GM12872 (cell line): Measurements from ENCODE around the gene TIGD4.
A peak's percentile ranks its signal among the peaks of the same experiment; 100 is the strongest.

Source experiments
- TF ChIP-seq, protein P1 (sequence below): IDR thresholded peaks from 3 replicates; pipeline ENCODE4 v1.5.1; 2011; ENCODE audit warnings: low read depth, mild to moderate bottlenecking, low read length, moderate library complexity; ENCODE audit not compliant: insufficient read depth

Gene TIGD4

DNA sequence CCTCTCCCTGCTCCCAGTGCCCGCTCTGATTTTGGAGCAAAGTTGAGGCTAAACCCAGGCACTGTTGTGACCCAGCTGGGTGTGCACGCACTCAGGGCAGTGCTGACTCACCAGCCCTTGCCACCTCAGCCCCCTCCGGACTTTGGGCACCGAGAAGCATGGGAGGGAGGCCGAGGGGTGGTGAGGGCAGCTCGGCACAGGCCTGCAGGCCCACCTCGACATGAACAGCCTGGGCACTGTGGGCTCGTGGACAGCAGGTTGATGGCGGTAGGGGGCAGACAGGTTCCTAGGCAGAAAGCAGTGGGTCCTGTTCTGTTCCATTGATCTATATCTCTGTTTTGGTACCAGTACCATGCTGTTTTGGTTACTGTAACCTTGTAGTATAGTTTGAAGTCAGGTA is 30.9 kb downstream of the TIGD4 start:
- TF ChIP-seq, protein P1, sequence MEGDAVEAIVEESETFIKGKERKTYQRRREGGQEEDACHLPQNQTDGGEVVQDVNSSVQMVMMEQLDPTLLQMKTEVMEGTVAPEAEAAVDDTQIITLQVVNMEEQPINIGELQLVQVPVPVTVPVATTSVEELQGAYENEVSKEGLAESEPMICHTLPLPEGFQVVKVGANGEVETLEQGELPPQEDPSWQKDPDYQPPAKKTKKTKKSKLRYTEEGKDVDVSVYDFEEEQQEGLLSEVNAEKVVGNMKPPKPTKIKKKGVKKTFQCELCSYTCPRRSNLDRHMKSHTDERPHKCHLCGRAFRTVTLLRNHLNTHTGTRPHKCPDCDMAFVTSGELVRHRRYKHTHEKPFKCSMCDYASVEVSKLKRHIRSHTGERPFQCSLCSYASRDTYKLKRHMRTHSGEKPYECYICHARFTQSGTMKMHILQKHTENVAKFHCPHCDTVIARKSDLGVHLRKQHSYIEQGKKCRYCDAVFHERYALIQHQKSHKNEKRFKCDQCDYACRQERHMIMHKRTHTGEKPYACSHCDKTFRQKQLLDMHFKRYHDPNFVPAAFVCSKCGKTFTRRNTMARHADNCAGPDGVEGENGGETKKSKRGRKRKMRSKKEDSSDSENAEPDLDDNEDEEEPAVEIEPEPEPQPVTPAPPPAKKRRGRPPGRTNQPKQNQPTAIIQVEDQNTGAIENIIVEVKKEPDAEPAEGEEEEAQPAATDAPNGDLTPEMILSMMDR = no peak

DNA sequence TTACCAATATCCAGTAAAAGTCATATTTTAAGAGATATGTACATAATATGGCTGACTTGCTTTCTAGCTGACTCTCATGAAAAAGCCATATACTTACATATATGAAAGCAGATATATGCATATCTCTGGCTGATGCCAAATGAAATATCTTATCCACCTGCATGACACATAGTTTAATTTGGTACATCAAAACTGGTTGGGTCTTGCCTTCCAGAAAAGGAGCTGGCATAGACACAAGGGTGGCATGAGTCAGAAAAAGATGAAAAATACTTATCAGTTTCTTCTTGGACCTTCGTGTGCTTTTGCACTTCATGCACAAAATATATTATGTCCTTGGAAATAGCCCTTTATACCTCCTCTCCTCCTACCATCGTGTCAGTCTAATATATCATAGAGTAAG is 32.1 kb downstream of the TIGD4 start:
- TF ChIP-seq, protein P1 = no peak

DNA sequence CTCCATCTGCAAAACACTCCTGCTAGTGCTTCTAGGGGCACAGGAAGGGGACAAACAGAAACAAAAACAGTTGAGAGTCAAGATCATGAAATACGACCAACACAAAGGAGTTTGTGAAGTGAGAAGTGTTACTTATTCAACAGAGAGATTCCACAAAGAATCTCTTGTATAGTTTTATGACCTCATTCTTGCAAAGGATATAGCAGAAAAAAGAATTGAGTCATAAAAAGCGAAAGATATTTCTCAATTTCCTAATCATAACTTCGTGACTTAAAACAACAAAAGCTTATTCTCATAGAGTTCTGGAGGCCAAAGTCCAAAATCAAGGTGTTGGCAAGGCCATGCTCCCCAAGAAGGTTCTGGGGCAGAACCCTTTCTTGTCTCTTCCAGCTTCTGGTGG is 40.7 kb downstream of the TIGD4 start:
- TF ChIP-seq, protein P1 = no peak

DNA sequence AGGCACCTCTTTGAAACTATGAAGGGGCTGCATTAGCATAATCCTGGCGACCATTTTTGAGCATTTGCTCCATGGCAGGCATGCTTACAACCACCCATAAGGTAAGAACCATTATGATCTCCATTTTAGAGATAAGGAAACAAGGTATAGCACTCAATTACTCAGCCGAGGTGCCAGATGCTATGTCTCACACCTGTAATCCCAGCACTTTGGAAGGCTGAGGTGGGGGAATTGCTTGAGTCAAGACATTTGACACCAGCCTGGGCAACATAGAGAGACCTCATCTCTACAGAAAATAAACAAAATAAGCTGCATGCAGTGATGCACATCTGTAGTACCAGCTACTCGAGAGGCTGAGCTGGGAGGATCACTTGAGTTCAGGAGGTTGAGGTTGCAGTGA is 43.6 kb downstream of the TIGD4 start:
- TF ChIP-seq, protein P1 = no peak

DNA sequence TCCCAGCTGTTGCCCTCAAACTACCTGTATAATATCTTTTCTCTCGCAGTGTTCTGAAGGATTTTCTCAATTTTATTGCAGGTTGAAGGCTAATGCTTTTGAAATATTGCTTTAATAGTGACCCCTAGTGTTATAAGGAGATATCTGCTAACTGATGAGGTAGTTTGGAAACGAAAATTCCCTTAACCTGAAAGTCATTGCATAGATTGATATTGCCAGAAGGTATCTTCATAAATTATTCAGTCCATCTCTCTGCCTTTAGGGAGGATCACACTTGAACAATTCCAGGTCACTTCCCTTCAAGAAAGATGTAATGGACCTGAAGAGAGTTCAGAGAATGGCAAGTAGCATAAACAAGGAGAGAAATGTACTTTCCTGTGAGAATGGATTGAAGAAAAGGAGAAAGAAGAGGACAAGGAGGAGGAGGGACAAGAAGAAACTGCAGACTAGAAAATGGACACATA is 44.1 kb downstream of the TIGD4 start:
- TF ChIP-seq, protein P1 = peak; percentile 51; the same call in 2 of the 3 replicates

DNA sequence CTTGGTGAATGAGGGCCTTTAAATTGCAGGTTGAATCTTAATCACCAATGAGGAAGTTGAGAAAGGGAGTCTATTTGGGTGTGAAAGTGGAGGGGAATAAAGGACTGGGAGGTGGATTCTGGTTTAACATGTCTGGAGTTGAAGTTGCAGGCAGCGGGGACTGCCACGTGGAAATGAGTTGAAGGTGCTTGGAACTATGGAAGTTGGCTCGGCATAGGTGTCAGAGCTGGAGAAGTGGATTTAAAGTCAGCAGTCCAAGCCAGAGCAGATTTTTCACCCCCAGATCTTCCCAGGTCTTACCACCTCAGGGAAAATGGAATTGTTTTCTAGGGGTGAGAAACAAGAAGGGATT is 44.9 kb downstream of the TIGD4 start:
- TF ChIP-seq, protein P1 = no peak

DNA sequence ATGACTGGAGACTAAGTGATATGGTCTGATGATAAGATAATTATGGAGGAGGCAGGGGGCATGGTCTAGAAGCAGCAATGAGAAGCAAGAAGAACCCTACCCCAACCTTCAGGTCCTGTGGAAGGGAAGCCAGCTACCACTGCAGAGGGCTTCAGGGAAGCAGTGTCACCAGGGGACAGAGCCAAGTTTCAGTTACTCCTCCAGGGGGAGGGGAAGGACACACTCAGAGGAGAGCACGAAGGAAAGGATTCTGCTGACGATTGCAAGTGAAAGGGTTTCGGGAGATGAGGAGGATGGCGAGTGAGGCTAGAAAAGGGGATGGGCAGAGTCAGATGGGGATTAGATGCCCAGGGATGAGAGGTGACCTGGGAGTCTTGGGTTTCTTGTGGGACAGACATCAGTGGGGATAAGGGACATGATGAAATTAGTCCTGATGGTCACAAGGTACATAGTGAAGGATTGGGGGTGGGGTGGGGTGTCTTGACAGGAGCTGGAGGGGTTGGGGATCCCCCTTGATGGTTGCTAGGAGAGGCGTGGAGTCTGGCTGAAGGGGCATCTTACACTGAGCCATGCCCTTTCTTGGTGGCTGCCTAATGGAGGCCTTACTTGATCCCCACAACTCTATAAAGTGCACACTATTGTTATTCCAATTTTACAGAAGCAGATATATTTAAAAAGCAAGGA is 45.4 kb downstream of the TIGD4 start:
- TF ChIP-seq, protein P1 = no peak
